DND-41 (cell line): ENCODE measurements around the gene ITGAE.

Source experiments
- ATAC-seq: fragments of 200-7000 bp; cut with Tn5 transposase; 3 replicates; pipeline ENCODE4 v1.9.1; 2021; ENCODE audit warnings: low read depth; ENCODE audit not compliant: insufficient read depth
- DNase-seq: peaks from one replicate; pipeline ENCODE4 v3.0.0-alpha.2; 2020
- H2AFZ ChIP-seq: 2 replicates; pipeline ENCODE4 v1.6.0; 2012; ENCODE audit warnings: low read depth, low read length
- H3K27ac ChIP-seq: 2 replicates; pipeline ENCODE4 v1.5.1; 2012; ENCODE audit warnings: low read length, inconsistent platforms
- H3K27me3 ChIP-seq: fragments of 200-600 bp; sonication (generic); 2 replicates; pipeline ENCODE4 v1.6.0; 2012; ENCODE audit warnings: low read length, mild to moderate bottlenecking, inconsistent platforms; ENCODE audit not compliant: insufficient read depth, poor library complexity
- H3K36me3 ChIP-seq: 2 replicates; pipeline ENCODE4 v1.5.1; 2012; ENCODE audit warnings: low read length, inconsistent platforms; ENCODE audit not compliant: insufficient read depth
- H3K4me1 ChIP-seq: 2 replicates; pipeline ENCODE4 v1.5.1; 2012; ENCODE audit warnings: mild to moderate bottlenecking, low read length; ENCODE audit not compliant: insufficient read depth
- H3K4me2 ChIP-seq: 2 replicates; pipeline ENCODE4 v1.6.0; 2012; ENCODE audit warnings: mild to moderate bottlenecking, moderate library complexity, low read length, inconsistent platforms; ENCODE audit not compliant: insufficient read depth
- H3K4me3 ChIP-seq, 2 experiments: fragments of 200-600 bp in 1 of 2; shearing (Covaris generic) in 1 of 2; 2 replicates each; pipeline ENCODE4 v1.5.1; 2012 to 2016; ENCODE audit warnings: inconsistent platforms in 2 of 2, low read length in 2 of 2, mild to moderate bottlenecking in 2 of 2, low read depth in 1 of 2, moderate library complexity in 1 of 2
- H3K79me2 ChIP-seq: 2 replicates; pipeline ENCODE4 v1.6.0; 2012; ENCODE audit warnings: low read length, inconsistent platforms; ENCODE audit not compliant: insufficient read depth
- H3K9ac ChIP-seq: 2 replicates; pipeline ENCODE4 v1.6.0; 2012; ENCODE audit warnings: low read depth, mild to moderate bottlenecking, inconsistent platforms, low read length, moderate library complexity
- H3K9me3 ChIP-seq: 2 replicates; pipeline ENCODE4 v1.5.1; 2012; ENCODE audit warnings: low read length, moderate library complexity, mild to moderate bottlenecking, inconsistent platforms; ENCODE audit not compliant: insufficient read depth, severe bottlenecking
- H4K20me1 ChIP-seq: 2 replicates; pipeline ENCODE4 v1.6.0; 2012; ENCODE audit warnings: low read length; ENCODE audit not compliant: insufficient read depth
- EZH2 ChIP-seq: IDR thresholded peaks from 3 replicates; pipeline ENCODE4 v1.6.1; 2012; ENCODE audit warnings: borderline replicate concordance, low read depth, mild to moderate bottlenecking, moderate library complexity, low read length, inconsistent platforms; ENCODE audit not compliant: severe bottlenecking
- TF ChIP-seq, protein P1 (sequence below): IDR thresholded peaks from 2 replicates; pipeline ENCODE4 v1.5.1; 2012; ENCODE audit warnings: borderline replicate concordance, low read length, moderate library complexity, mild to moderate bottlenecking; ENCODE audit not compliant: poor library complexity, severe bottlenecking; ENCODE audit errors: extremely low read depth

The ITGAE gene

DNA sequence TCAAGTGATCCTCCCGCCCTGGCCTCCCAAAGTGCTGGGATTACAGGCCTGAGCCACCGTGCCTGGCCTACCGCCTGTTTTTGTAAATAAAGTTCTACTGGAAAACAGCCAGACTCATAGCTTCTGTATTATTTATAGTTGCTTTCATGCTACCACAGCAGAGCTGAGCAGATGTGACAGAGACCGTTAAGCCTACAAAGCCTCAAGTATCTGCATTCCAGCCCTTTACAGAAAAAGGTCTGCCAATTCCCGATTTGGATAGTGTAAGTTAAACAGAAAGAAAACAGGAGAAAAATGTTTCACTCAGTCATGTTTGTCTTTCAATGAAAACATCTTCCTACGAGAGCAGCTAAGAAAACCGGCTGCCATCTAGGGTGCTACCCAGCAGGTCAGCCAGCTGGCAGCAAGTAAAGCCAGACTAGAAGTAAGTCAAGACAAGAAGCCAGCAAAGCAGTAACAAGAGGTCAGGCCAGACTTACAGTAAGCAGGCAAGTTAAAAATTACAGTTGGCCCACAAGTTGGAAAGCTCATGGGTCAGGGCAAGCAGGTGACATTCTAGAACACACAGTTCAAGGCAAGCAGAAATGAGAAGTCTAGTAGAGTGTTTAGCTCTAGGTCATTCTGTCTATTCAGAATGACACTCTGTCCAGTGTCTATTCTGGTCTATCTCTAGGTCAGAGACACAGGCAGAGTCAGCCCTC is 27.3 kb upstream of the ITGAE start:
- Histone ChIP-seq H3K4me2 (no peak overlapping the region), H3K27me3 (no peaks in the 10 kb centered on the region), H2AFZ (no peak overlapping the region), H3K9me3 (no peaks in the 10 kb centered on the region), H4K20me1 (no peaks in the 10 kb centered on the region; the same call in 1 of the 2 replicates), H3K79me2 (peaks cover 31% of the 10 kb centered on the region), H3K36me3 (peaks cover 81% of the 10 kb centered on the region), H3K9ac (no peak overlapping the region), H3K4me1 (0 out of 2 replicates have a peak, but pooled peaks cover 4% of the 10 kb centered on the region), H3K4me3 (no peak overlapping the region), H3K27ac (no peak overlapping the region)
- no peak for ATAC-seq
- DNase-seq: no peak
- TF ChIP-seq, protein P1, sequence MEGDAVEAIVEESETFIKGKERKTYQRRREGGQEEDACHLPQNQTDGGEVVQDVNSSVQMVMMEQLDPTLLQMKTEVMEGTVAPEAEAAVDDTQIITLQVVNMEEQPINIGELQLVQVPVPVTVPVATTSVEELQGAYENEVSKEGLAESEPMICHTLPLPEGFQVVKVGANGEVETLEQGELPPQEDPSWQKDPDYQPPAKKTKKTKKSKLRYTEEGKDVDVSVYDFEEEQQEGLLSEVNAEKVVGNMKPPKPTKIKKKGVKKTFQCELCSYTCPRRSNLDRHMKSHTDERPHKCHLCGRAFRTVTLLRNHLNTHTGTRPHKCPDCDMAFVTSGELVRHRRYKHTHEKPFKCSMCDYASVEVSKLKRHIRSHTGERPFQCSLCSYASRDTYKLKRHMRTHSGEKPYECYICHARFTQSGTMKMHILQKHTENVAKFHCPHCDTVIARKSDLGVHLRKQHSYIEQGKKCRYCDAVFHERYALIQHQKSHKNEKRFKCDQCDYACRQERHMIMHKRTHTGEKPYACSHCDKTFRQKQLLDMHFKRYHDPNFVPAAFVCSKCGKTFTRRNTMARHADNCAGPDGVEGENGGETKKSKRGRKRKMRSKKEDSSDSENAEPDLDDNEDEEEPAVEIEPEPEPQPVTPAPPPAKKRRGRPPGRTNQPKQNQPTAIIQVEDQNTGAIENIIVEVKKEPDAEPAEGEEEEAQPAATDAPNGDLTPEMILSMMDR: no peak
- TF ChIP-seq EZH2: no peak

GRCh38 chr17:3827124-3827773 is 26.3 kb upstream of the ITGAE start:
- no peak overlapping the region for H3K4me2 ChIP-seq
- peak; percentile 78 for DNase-seq
- TF ChIP-seq, protein P1: peak; percentile 97
- no peak for TF ChIP-seq EZH2
- H3K27me3 ChIP-seq: no peaks in the 10 kb centered on the region
- H4K20me1 ChIP-seq: no peaks in the 10 kb centered on the region; the same call in 1 of the 2 replicates
- H3K9me3 ChIP-seq: no peaks in the 10 kb centered on the region
- H3K36me3 ChIP-seq: peaks cover 83% of the 10 kb centered on the region
- H3K79me2 ChIP-seq: peaks cover 25% of the 10 kb centered on the region
- H3K27ac ChIP-seq: peak overlapping the region; percentile 20; the same call in 1 of the 2 replicates
- no peak overlapping the region for H3K9ac ChIP-seq
- peak; percentile 78 for ATAC-seq
- no peak overlapping the region for H3K4me3 ChIP-seq
- no peak overlapping the region for H2AFZ ChIP-seq
- 0 out of 2 replicates have a peak, but pooled peaks cover 4% of the 10 kb centered on the region for H3K4me1 ChIP-seq

DNA sequence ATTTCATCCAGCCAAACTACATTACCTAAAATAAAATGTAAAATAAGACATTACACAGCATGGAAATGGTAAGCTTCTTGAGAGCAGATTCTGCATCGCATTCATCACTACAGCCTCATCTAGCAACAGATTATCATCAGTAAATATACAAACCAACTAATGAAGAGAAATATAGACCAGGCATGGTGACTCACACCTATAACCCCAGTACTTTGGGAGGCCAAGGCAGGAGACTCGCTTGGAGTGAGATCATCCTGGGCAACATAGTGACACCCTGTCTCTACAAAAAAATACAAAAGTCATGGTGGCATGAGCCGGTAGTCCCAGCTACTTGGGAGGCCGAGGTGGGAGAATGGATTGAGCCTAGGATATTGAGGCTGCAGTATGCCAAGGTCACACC is 25.2 kb upstream of the ITGAE start:
- H3K79me2 ChIP-seq: peaks cover 23% of the 10 kb centered on the region
- no peak overlapping the region for H3K4me2 ChIP-seq
- ATAC-seq (no peak), DNase-seq (no peak)
- H3K9me3 ChIP-seq: no peaks in the 10 kb centered on the region
- no peak overlapping the region for H3K4me3 ChIP-seq
- H4K20me1 ChIP-seq: no peaks in the 10 kb centered on the region; the same call in 1 of the 2 replicates
- no peak overlapping the region for H3K9ac ChIP-seq
- H3K36me3 ChIP-seq: peaks cover 94% of the 10 kb centered on the region
- H2AFZ ChIP-seq: no peak overlapping the region
- TF ChIP-seq EZH2: no peak
- TF ChIP-seq, protein P1: no peak
- H3K27me3 ChIP-seq: no peaks in the 10 kb centered on the region
- peak overlapping the region; percentile 46; the same call in 1 of the 2 replicates for H3K27ac ChIP-seq
- H3K4me1 ChIP-seq: 0 out of 2 replicates have a peak, but pooled peaks cover 4% of the 10 kb centered on the region
